MCF 10A (cell line): ENCODE data around the gene UBE2I. TPM values are rescaled to one million over a fixed set of nuclear protein-coding genes. Genes with fewer than 3 reads are reported as not detected.

Experiments
- BruUV-seq: library from RNA; stranded (reverse); fragments of 400-500 nt; replicated peaks from 2 replicates; lab custom pipeline; 2021; lab: Mats Ljungman, UMichigan
- CTCF ChIA-PET: fragments of 300-600 bp; sonication (Branson Sonifier 250); formaldehyde crosslinking; extraction: SDS; loops from one replicate; lab custom pipeline; 2021; ENCODE audit warnings: antibody characterized with exemption, inconsistent platforms; lab: Yijun Ruan, JAX
- POLR2A ChIA-PET: fragments of 300-600, 350-650 bp; sonication (Branson Sonifier 250); formaldehyde crosslinking; extraction: SDS; loops from one replicate; lab custom pipeline; 2020; ENCODE audit warnings: antibody characterized with exemption, inconsistent platforms; lab: Yijun Ruan, JAX
- DNase-seq: peaks from one replicate; pipeline ENCODE4 v3.0.0-alpha.2; 2018; ENCODE audit not compliant: unreplicated experiment
- H3K27ac Mint-ChIP-seq: one replicate; pipeline ENCODE4 v1.8.0; 2022; ENCODE audit warnings: mild to moderate bottlenecking, low read depth, mixed read lengths; ENCODE audit not compliant: unreplicated experiment
- H3K27me3 Mint-ChIP-seq: one replicate; pipeline ENCODE4 v1.8.0; 2022; ENCODE audit warnings: mixed read lengths; ENCODE audit not compliant: insufficient read depth, unreplicated experiment
- H3K36me3 Mint-ChIP-seq: one replicate; pipeline ENCODE4 v1.8.0; 2022; ENCODE audit warnings: mild to moderate bottlenecking, moderate library complexity, mixed read lengths; ENCODE audit not compliant: insufficient read depth, unreplicated experiment
- H3K4me1 Mint-ChIP-seq: one replicate; pipeline ENCODE4 v1.8.0; 2022; ENCODE audit warnings: mixed read lengths; ENCODE audit not compliant: insufficient read depth, unreplicated experiment
- H3K4me3 Mint-ChIP-seq: one replicate; pipeline ENCODE4 v1.8.0; 2022; ENCODE audit warnings: mild to moderate bottlenecking, moderate library complexity, mixed read lengths; ENCODE audit not compliant: unreplicated experiment
- H3K9me3 Mint-ChIP-seq: one replicate; pipeline ENCODE4 v1.8.0; 2022; ENCODE audit warnings: mixed read lengths; ENCODE audit not compliant: unreplicated experiment
- CTCF ChIP-seq: fragments of 200-600 bp; IDR thresholded peaks from one replicate; pipeline ENCODE4 v1.8.0; 2022; ENCODE audit warnings: antibody characterized with exemption, mild to moderate bottlenecking; ENCODE audit not compliant: unreplicated experiment
- intact Hi-C: fragments of 100-400 bp; cut with micrococcal nuclease; formaldehyde crosslinking; loops from 2 replicates; pipeline ENCODE4 v1.14.1; 2022
- total RNA-seq: library from RNA; stranded (reverse); gene quantifications from 2 replicates; pipeline ENCODE4 v1.2.3, GENCODE V29; 2022

UBE2I gene
- total RNA-seq, 1 experiment from 2014 or later = 163 TPM

DNA sequence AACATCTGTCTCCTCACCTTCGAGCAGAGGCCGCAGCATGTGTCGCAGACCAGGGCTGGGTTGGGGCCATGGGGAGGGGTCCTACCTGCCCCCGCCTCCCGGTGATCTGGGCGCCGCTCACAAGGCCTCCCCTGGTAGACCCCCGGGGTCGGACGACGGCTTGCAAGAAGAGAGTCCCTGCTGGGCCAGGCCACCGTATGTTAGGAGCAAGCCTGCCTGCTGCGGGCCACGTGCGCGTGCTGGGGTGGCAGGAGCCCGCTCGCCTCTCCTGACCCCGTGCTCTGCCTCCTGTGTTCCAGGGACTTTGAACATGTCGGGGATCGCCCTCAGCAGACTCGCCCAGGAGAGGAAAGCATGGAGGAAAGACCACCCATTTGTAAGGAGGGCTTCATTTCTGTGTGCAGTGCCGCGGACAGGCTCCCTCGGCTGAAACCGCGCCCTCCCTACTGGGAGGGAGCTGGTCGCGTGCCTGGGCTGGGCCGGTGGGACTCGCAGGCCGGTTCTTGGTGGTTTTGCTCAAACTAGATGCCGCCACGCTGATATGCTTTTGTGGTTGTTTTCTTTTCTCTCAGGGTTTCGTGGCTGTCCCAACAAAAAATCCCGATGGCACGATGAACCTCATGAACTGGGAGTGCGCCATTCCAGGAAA, 4.4 kb downstream of the UBE2I start:
- no peak overlapping the region for H3K4me3 Mint-ChIP-seq
- no peak for DNase-seq
- ChIA-PET POLR2A (no interaction called here), CTCF (interaction anchor here (0.6 kb wide), 1 partner anchor 94 kb away, joined by 3 read pairs; no protein-coding TSS in a partner anchor)
- no peaks in the 10 kb centered on the region for H3K9me3 Mint-ChIP-seq
- intact Hi-C loops = no loop called here
- BruUV-seq = no TSS peak
- no peak overlapping the region for H3K27ac Mint-ChIP-seq
- no peaks in the 10 kb centered on the region for H3K27me3 Mint-ChIP-seq
- no peak for TF ChIP-seq CTCF
- peaks cover 48% of the 10 kb centered on the region for H3K36me3 Mint-ChIP-seq
- peaks cover 13% of the 10 kb centered on the region for H3K4me1 Mint-ChIP-seq

GRCh38 chr16:1314399-1315068, 5.1 kb downstream of the UBE2I start:
- H3K4me3 Mint-ChIP-seq = no peak overlapping the region
- intact Hi-C loops = no loop called here

DNA sequence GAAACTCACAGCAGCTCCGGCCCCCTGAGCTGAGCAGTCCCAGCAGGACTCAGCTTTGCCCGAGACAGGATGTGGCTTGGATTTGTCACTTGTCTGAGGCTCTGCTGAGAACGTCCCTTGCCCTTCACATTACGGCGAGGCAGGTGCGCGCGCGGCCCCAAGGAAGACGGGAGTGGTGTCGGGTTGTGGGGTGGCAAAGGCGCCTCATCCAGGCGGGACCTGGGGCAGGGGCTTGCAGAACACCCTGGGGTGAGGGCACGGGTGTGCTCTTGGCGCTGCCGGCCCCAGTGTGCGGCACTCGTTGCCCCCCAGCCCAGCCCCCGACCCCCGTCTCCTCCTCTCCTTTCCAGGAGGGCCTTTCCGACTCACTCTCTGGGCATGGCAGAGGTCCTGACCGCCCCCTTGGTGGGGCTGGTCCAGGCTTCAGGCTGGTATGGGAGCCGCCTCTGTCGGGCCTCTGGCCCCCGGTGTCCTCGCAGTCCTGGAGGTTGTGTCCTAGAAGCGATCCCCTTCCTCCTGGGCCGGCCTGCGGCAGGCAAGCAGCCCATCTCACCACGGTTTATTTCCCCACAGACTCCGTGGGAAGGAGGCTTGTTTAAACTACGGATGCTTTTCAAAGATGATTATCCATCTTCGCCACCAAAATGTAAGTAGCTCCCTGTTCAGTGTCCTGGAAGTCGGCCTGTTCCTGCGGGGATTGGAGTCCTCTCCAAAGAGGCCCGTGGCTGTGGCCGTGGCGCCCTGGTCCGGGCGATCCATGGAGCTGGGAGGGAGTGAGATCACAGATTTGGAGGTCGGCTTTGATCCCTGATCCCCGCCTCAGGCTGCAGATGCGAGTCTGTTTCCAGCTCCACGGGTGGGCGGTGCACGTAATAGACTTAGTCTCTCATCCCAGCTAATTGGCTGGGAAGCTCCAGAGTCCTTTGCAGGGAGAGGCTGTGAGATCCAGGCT, 5.9 kb downstream of the UBE2I start:
- no peak for DNase-seq
- no peak overlapping the region for H3K4me3 Mint-ChIP-seq
- no peaks in the 10 kb centered on the region for H3K9me3 Mint-ChIP-seq
- POLR2A ChIA-PET = interaction anchor here (0.5 to 0.7 kb wide), 2 partner anchors 278 to 530 kb away, joined by 3 to 5 read pairs; no protein-coding TSS in a partner anchor
- no peaks in the 10 kb centered on the region for H3K27me3 Mint-ChIP-seq
- intact Hi-C loops = no loop called here
- H3K36me3 Mint-ChIP-seq = peaks cover 63% of the 10 kb centered on the region
- no peak for TF ChIP-seq CTCF
- H3K4me1 Mint-ChIP-seq = peaks cover 9% of the 10 kb centered on the region
- no peak overlapping the region for H3K27ac Mint-ChIP-seq
- no TSS peak for BruUV-seq
- CTCF ChIA-PET = interaction anchor here (0.6 kb wide), 2 partner anchors 15 to 21 kb away, joined by 3 read pairs; no protein-coding TSS in a partner anchor

More at GRCh38 chr16:1314399-1315068, 5.1 kb downstream of the UBE2I start:
- H3K4me1 Mint-ChIP-seq = peaks cover 13% of the 10 kb centered on the region
- H3K9me3 Mint-ChIP-seq = no peaks in the 10 kb centered on the region
- no peak for TF ChIP-seq CTCF
- H3K36me3 Mint-ChIP-seq = peaks cover 55% of the 10 kb centered on the region
- POLR2A ChIA-PET = no interaction called here
- no peak for DNase-seq
- CTCF ChIA-PET = interaction anchor here (0.6 kb wide), 1 partner anchor 22 kb away, joined by 3 read pairs; no protein-coding TSS in a partner anchor
- no peak overlapping the region for H3K27ac Mint-ChIP-seq
- no TSS peak for BruUV-seq
- no peaks in the 10 kb centered on the region for H3K27me3 Mint-ChIP-seq
